SK-N-MC (cell line): ENCODE data around the gene PROSER3.
A peak's percentile ranks its signal among the peaks of the same experiment; 100 is the strongest.

Experiments
- DNase-seq: peaks from one replicate; pipeline ENCODE4 v3.0.0-alpha.2; 2011; ENCODE audit warnings: low read depth, low spot score
- H3K27ac ChIP-seq: fragments of 200-600 bp; sonication (generic); 2 replicates; pipeline ENCODE4 v1.5.1; 2016; ENCODE audit warnings: mixed run types
- H3K36me3 ChIP-seq: fragments of 200-600 bp; sonication (generic); 2 replicates; pipeline ENCODE4 v1.6.1; 2017; ENCODE audit warnings: antibody characterized with exemption, low read length, mixed read lengths; ENCODE audit not compliant: insufficient read depth
- H3K4me3 ChIP-seq: fragments of 200-600 bp; sonication (generic); 2 replicates; pipeline ENCODE4 v1.5.1; 2016
- H3K9ac ChIP-seq: fragments of 200-600 bp; sonication (generic); 2 replicates; pipeline ENCODE4 v1.8.0; 2017; ENCODE audit warnings: mixed run types, mixed read lengths; ENCODE audit not compliant: insufficient read length
- H3K9me3 ChIP-seq: fragments of 200-600 bp; sonication (generic); 2 replicates; pipeline ENCODE4 v1.6.1; 2017; ENCODE audit warnings: low read depth, mild to moderate bottlenecking, antibody characterized with exemption, low read length, moderate library complexity, mixed read lengths
- EZH2 ChIP-seq: fragments of 200-600 bp; sonication (generic); IDR thresholded peaks from one replicate; pipeline ENCODE4 v1.6.1; 2017; ENCODE audit warnings: antibody characterized with exemption
- FOXP2 ChIP-seq: optimal IDR thresholded peaks from 2 replicates; pipeline ENCODE3; 2011; ENCODE audit warnings: mild to moderate bottlenecking, moderate library complexity; ENCODE audit not compliant: insufficient read depth; ENCODE audit errors: extremely low read length, control extremely low read depth
- POLR2AphosphoS5 ChIP-seq: IDR thresholded peaks from 2 replicates; pipeline ENCODE4 v1.6.1; 2012; ENCODE audit warnings: mild to moderate bottlenecking, low read depth, low read length, borderline replicate concordance

Gene PROSER3

DNA sequence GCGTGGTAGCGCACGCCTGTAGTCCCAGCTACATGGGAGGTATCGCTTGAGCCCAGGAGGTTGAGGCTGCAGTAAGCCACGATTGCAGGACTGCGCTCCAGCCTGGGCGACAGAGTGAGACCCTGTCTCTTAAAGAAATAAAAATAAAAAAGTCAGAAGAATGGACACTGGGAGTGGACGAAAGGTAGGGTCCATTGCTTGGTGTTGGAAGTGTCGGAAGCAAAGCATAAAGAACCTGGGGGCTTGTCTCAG lies 17.0 kb downstream of the PROSER3 start:
- TF ChIP-seq POLR2AphosphoS5 (no peak), FOXP2 (no peak), EZH2 (no peak)
- no peaks in the 10 kb centered on the region for H3K36me3 ChIP-seq
- no peak overlapping the region for H3K9ac ChIP-seq
- H3K4me3 ChIP-seq, result peak overlapping the region; percentile 85
- no peak for DNase-seq
- H3K27ac ChIP-seq, result no peak overlapping the region
- no peaks in the 10 kb centered on the region for H3K9me3 ChIP-seq

- Histone ChIP-seq H3K4me3 (peak within 1 kb of the TSS; percentile 85), H3K27ac (no peak within 1 kb of the TSS), H3K36me3 (no peaks in the 10 kb centered on the region), H3K9me3 (no peaks in the 10 kb centered on the region), H3K9ac (peak within 1 kb of the TSS; percentile 45)
- DNase-seq, result peak; percentile 77
- TF ChIP-seq FOXP2, result no peak
Measured at GRCh38 chr19:35775298-35776101, 17.5 kb downstream of the PROSER3 start, which contains the start of gene ARHGAP33. ARHGAP33 (plus strand) TSS chr19:35775564; CDS start chr19:35775659, 95 bp downstream.

- no peak for DNase-seq
- TF ChIP-seq EZH2 (no peak), POLR2AphosphoS5 (no peak), FOXP2 (no peak)
- Histone ChIP-seq H3K27ac (no peak overlapping the region), H3K36me3 (no peaks in the 10 kb centered on the region; the same call in 1 of the 2 replicates), H3K9me3 (no peaks in the 10 kb centered on the region), H3K9ac (peak overlapping the region; percentile 45), H3K4me3 (peak overlapping the region; percentile 85)
Measured at GRCh38 chr19:35776102-35776788, 18.3 kb downstream of the PROSER3 start.

- TF ChIP-seq EZH2 (no peak), POLR2AphosphoS5 (no peak), FOXP2 (no peak)
- no peak overlapping the region for H3K9ac ChIP-seq
- H3K36me3 ChIP-seq, result no peaks in the 10 kb centered on the region; the same call in 1 of the 2 replicates
- no peak overlapping the region for H3K27ac ChIP-seq
- no peak for DNase-seq
- H3K9me3 ChIP-seq, result no peaks in the 10 kb centered on the region
- no peak overlapping the region for H3K4me3 ChIP-seq
Measured at GRCh38 chr19:35777086-35777841, 19.3 kb downstream of the PROSER3 start.

- DNase-seq, result no peak
- Histone ChIP-seq H3K36me3 (no peaks in the 10 kb centered on the region; the same call in 1 of the 2 replicates), H3K4me3 (no peak overlapping the region), H3K9ac (no peak overlapping the region), H3K9me3 (no peaks in the 10 kb centered on the region), H3K27ac (no peak overlapping the region)
- TF ChIP-seq FOXP2 (no peak), EZH2 (no peak), POLR2AphosphoS5 (no peak)
Measured at GRCh38 chr19:35777961-35778360, 20.0 kb downstream of the PROSER3 start.

GRCh38 chr19:35779033-35779432 lies 21.1 kb downstream of the PROSER3 start:
- Histone ChIP-seq H3K9ac (no peak overlapping the region), H3K4me3 (no peak overlapping the region), H3K36me3 (no peaks in the 10 kb centered on the region; the same call in 1 of the 2 replicates), H3K9me3 (no peaks in the 10 kb centered on the region), H3K27ac (no peak overlapping the region)
- no peak for TF ChIP-seq EZH2
- no peak for DNase-seq

- Histone ChIP-seq H3K27ac (no peak overlapping the region), H3K36me3 (no peaks in the 10 kb centered on the region; the same call in 1 of the 2 replicates), H3K9ac (no peak overlapping the region), H3K4me3 (no peak overlapping the region), H3K9me3 (no peaks in the 10 kb centered on the region)
- no peak for DNase-seq
- TF ChIP-seq FOXP2, result no peak
- no peak for TF ChIP-seq POLR2AphosphoS5
- no peak for TF ChIP-seq EZH2
Measured at GRCh38 chr19:35780058-35780457, 22.1 kb downstream of the PROSER3 start.

GRCh38 chr19:35780717-35781116 lies 22.7 kb downstream of the PROSER3 start:
- Histone ChIP-seq H3K9me3 (no peaks in the 10 kb centered on the region), H3K36me3 (no peaks in the 10 kb centered on the region; the same call in 1 of the 2 replicates), H3K4me3 (no peak overlapping the region), H3K9ac (no peak overlapping the region), H3K27ac (no peak overlapping the region)
- TF ChIP-seq EZH2, result no peak
- no peak for DNase-seq
